Measurements from ENCODE around the gene MED13L.

DNA sequence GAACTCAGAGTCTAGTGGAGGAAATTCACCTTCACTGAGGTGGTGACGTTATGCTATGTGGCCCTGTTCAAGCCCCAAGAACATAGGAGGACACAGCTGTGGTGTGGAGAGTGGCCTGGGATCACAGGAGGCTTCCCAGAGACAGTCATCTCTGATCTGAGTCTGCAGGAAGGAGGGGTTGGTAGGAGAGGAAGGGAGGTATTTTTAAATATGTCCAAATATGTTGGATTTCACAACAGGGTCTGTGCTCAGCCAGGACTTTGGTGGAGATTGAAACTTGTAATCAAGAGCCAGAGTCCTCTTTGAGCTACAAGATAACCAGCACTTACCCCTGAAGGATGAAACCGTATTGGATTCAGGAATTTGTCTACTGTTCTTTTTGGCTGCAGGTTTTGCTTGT lies 26.4 kb upstream of the MED13L start:
- TF ChIP-seq POLR2AphosphoS5 (IDR thresholded peaks at IDR 0.05; ENCODE audit: low read depth, low read length) = no peak
- TF ChIP-seq TAF1 (IDR thresholded peaks at IDR 0.05; ENCODE audit: borderline replicate concordance, insufficient read depth, low read length) = no peak
- TF ChIP-seq, protein P1, sequence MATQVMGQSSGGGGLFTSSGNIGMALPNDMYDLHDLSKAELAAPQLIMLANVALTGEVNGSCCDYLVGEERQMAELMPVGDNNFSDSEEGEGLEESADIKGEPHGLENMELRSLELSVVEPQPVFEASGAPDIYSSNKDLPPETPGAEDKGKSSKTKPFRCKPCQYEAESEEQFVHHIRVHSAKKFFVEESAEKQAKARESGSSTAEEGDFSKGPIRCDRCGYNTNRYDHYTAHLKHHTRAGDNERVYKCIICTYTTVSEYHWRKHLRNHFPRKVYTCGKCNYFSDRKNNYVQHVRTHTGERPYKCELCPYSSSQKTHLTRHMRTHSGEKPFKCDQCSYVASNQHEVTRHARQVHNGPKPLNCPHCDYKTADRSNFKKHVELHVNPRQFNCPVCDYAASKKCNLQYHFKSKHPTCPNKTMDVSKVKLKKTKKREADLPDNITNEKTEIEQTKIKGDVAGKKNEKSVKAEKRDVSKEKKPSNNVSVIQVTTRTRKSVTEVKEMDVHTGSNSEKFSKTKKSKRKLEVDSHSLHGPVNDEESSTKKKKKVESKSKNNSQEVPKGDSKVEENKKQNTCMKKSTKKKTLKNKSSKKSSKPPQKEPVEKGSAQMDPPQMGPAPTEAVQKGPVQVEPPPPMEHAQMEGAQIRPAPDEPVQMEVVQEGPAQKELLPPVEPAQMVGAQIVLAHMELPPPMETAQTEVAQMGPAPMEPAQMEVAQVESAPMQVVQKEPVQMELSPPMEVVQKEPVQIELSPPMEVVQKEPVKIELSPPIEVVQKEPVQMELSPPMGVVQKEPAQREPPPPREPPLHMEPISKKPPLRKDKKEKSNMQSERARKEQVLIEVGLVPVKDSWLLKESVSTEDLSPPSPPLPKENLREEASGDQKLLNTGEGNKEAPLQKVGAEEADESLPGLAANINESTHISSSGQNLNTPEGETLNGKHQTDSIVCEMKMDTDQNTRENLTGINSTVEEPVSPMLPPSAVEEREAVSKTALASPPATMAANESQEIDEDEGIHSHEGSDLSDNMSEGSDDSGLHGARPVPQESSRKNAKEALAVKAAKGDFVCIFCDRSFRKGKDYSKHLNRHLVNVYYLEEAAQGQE (IDR thresholded peaks at IDR 0.05; ENCODE audit: insufficient read depth in 1 of 2, low read depth in 2 of 2, low read length in 2 of 2) = no peak
- TF ChIP-seq FOXP2 (optimal IDR thresholded peaks at IDR 0.05; ENCODE audit: borderline replicate concordance, extremely low read depth, extremely low read length, insufficient read depth) = no peak

Data from PFSK-1 (cell line).